RWPE2 (cell line): ENCODE results near the gene BACE1-AS.

Source experiments
- ATAC-seq: fragments of 200-7000 bp; cut with Tn5 transposase; 3 replicates; pipeline ENCODE4 v1.9.1; 2021; ENCODE audit warnings: low read depth
- DNase-seq: peaks from one replicate; pipeline ENCODE4 v3.0.0-alpha.2; 2020; ENCODE audit warnings: low spot score
- H3K27ac ChIP-seq: fragments of 450-650 bp; 2 replicates; pipeline ENCODE4 v1.5.1; 2017; ENCODE audit warnings: mild to moderate bottlenecking; ENCODE audit not compliant: poor library complexity, severe bottlenecking
- H3K27me3 ChIP-seq: fragments of 250-450 bp; sonication (Bioruptor Pico); 2 replicates; pipeline ENCODE4 v1.5.1; 2021; ENCODE audit warnings: mild to moderate bottlenecking, moderate library complexity; ENCODE audit not compliant: insufficient read depth, poor library complexity, severe bottlenecking
- H3K36me3 ChIP-seq: fragments of 250-450 bp; sonication (Bioruptor Pico); 2 replicates; pipeline ENCODE4 v1.5.1; 2020; ENCODE audit warnings: low read depth, mild to moderate bottlenecking, moderate library complexity
- H3K4me1 ChIP-seq: fragments of 250-450 bp; sonication (Bioruptor Pico); 2 replicates; pipeline ENCODE4 v1.5.1; 2021; ENCODE audit warnings: mild to moderate bottlenecking, moderate library complexity; ENCODE audit not compliant: insufficient read depth, poor library complexity, severe bottlenecking
- H3K4me3 ChIP-seq: fragments of 250-450 bp; sonication (Bioruptor Pico); 2 replicates; pipeline ENCODE4 v1.5.1; 2021; ENCODE audit warnings: mild to moderate bottlenecking, moderate library complexity; ENCODE audit not compliant: severe bottlenecking
- H3K9me3 ChIP-seq: fragments of 250-450 bp; sonication (Bioruptor Pico); 2 replicates; pipeline ENCODE4 v1.5.1; 2021; ENCODE audit warnings: mild to moderate bottlenecking, moderate library complexity; ENCODE audit not compliant: severe bottlenecking
- TF ChIP-seq, protein P1 (sequence below): fragments of 450-650 bp; IDR thresholded peaks from one replicate; pipeline ENCODE4 v1.5.1; 2017; ENCODE audit warnings: mild to moderate bottlenecking, moderate library complexity; ENCODE audit not compliant: poor library complexity, severe bottlenecking

Gene BACE1-AS

DNA sequence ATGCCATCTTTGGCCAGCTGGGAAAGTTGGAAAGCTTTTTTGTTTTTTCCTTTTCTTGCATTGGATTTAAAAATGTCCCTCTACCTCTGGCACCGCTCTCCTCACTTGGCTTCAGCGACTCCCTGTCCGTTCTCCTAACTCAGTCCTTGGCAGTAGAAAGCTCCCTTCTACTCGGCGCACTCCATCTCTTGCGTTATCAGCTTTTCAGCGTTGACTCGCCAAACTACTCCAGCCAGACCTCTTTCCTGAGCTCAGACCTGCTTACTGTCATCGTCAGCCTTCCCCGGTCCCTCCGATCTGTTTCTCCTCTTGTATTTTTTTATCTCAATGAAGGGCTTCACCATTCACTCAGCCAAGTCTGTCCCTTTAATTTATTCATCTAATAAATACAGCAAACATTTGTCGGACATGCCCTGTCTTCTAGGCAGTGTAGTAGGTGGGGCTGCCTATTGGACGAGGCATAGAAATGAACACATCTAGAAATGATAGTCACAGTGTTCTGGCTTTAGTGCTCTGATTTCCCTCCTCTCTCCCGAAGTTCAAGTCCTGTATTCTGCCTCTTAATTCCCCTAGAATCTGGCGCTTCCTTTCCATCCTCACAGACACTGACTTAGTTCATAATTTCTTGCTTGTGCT is 37.3 kb downstream of the BACE1-AS start:
- no peaks in the 10 kb centered on the region for H3K4me1 ChIP-seq
- no peaks in the 10 kb centered on the region for H3K36me3 ChIP-seq
- H3K27me3 ChIP-seq, result no peaks in the 10 kb centered on the region
- ATAC-seq (peak; percentile 40), DNase-seq (no peak)
- H3K27ac ChIP-seq, result peak overlapping the region; percentile 61
- H3K4me3 ChIP-seq, result peak overlapping the region; percentile 92
- no peaks in the 10 kb centered on the region for H3K9me3 ChIP-seq
- TF ChIP-seq, protein P1, sequence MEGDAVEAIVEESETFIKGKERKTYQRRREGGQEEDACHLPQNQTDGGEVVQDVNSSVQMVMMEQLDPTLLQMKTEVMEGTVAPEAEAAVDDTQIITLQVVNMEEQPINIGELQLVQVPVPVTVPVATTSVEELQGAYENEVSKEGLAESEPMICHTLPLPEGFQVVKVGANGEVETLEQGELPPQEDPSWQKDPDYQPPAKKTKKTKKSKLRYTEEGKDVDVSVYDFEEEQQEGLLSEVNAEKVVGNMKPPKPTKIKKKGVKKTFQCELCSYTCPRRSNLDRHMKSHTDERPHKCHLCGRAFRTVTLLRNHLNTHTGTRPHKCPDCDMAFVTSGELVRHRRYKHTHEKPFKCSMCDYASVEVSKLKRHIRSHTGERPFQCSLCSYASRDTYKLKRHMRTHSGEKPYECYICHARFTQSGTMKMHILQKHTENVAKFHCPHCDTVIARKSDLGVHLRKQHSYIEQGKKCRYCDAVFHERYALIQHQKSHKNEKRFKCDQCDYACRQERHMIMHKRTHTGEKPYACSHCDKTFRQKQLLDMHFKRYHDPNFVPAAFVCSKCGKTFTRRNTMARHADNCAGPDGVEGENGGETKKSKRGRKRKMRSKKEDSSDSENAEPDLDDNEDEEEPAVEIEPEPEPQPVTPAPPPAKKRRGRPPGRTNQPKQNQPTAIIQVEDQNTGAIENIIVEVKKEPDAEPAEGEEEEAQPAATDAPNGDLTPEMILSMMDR, result no peak

DNA sequence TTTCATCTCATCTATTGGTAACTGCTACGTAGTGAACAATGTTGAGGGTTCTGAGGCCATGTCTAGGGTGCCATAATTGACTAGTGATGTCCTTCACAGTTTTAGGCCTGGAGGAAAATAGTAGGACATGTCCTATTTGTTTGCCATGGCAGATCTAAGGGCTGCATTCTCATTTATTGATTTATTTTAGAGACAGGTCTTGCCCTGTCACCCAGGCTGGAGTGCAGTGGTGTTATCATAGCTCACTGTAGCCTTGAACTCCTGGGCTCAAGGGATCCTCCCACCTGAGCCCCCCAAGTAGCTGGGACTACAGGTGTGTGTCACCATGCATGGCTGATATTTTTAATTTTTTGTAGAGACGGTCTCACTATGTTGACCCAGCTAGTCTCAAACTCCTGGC is 41.7 kb downstream of the BACE1-AS start:
- Histone ChIP-seq H3K36me3 (peaks cover 11% of the 10 kb centered on the region; the same call in 1 of the 2 replicates), H3K27ac (no peak overlapping the region), H3K9me3 (no peaks in the 10 kb centered on the region), H3K4me1 (no peaks in the 10 kb centered on the region), H3K27me3 (no peaks in the 10 kb centered on the region), H3K4me3 (no peak overlapping the region)
- TF ChIP-seq, protein P1, result no peak
- ATAC-seq, result no peak
- DNase-seq, result no peak

DNA sequence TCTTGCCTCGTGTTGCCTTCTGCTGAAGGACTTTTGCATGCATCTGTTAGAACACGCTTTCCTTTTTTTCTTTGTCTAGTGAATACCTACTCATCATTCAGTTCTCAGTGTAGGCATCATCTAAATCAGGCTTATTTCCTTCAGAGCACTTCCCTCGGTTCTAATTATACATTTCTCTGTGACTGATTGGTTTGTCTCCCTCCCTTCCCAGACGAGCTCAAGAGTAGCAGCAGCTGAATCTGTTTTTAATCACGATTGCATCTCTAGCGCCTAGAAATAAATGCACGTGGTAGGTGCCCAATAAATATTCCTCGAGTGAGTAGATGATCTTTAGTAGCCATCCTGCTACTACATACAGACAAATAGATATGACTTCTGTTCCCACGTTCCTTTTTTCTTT is 42.8 kb downstream of the BACE1-AS start:
- peaks cover 20% of the 10 kb centered on the region for H3K36me3 ChIP-seq
- DNase-seq (no peak), ATAC-seq (no peak)
- TF ChIP-seq, protein P1, result no peak
- H3K27ac ChIP-seq, result no peak overlapping the region
- no peak overlapping the region for H3K4me3 ChIP-seq
- no peaks in the 10 kb centered on the region for H3K9me3 ChIP-seq
- no peaks in the 10 kb centered on the region for H3K4me1 ChIP-seq
- no peaks in the 10 kb centered on the region for H3K27me3 ChIP-seq

DNA sequence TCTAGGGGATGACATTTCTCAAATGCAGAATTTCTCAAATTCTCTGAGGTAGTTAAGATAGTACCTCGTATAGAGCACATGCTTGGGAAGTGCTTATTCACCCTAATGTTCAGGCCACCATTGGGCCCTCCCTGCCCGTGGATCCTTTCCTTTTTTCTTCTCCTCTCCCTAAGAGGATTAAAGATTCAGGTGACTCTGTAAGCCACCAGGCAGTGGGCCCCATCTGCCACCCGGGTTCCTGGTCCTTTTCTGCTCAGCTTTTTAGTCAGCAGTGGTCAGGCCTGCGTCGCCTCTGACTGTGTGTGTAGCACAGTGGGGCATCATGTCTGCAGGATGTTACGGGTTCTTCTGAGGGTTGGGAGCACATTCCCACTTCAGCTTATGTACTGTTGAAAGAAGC is 43.8 kb downstream of the BACE1-AS start:
- Histone ChIP-seq H3K36me3 (peaks cover 23% of the 10 kb centered on the region), H3K27ac (no peak overlapping the region), H3K27me3 (no peaks in the 10 kb centered on the region), H3K4me3 (no peak overlapping the region), H3K9me3 (no peaks in the 10 kb centered on the region), H3K4me1 (no peaks in the 10 kb centered on the region)
- DNase-seq, result no peak
- TF ChIP-seq, protein P1, result no peak
- no peak for ATAC-seq

DNA sequence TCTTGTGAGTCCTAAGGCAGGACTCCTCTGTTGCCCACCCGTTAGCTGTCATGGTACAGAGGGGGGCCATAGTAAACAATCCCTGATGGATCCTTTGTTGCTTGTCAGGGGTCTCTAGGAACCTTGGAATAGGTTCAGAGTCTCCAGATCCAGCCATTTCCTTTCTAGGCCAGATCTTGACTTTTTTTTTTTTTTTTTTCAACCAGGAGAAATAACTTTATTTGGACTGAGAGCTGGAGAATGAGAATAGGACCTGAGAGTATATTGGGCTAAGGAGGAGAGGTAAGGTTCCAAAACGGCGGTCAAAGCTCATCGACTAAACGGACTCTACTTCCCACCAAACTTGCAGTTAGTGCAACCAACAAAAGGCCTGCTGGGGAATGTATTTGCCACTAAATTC is 44.3 kb downstream of the BACE1-AS start:
- Histone ChIP-seq H3K36me3 (peaks cover 28% of the 10 kb centered on the region), H3K27me3 (no peaks in the 10 kb centered on the region), H3K9me3 (no peaks in the 10 kb centered on the region), H3K4me1 (no peaks in the 10 kb centered on the region), H3K27ac (no peak overlapping the region), H3K4me3 (no peak overlapping the region)
- DNase-seq (no peak), ATAC-seq (no peak)
- TF ChIP-seq, protein P1, result no peak
